ENCODE measurements around the gene CASK.

- TF ChIP-seq CTCF (IDR thresholded peaks at IDR 0.05) = no peak
- TF ChIP-seq POLR2A (IDR thresholded peaks at IDR 0.05) = no peak
Measured at GRCh38 chrX:41823402-41823801, 100.0 kb downstream of the CASK start.

Data from adrenal gland (tissue), 5 donors.